GM12878 (cell line): Measurements from ENCODE around the gene ESYT3. TPM values are rescaled to one million over a fixed set of nuclear protein-coding genes. Genes with fewer than 3 reads are reported as not detected.

Source experiments
- ATAC-seq: fragments of 200-7000 bp; cut with Tn5 transposase; 3 replicates; pipeline ENCODE4 v1.9.1; 2020; ENCODE audit warnings: mild to moderate bottlenecking, moderate library complexity
- BruUV-seq: library from RNA; stranded (reverse); fragments of 400-500 nt; replicated peaks from 2 replicates; lab custom pipeline; 2021; lab: Mats Ljungman, UMichigan
- CTCF ChIA-PET: fragments of 300-600 bp; sonication (Branson Sonifier 250); formaldehyde crosslinking; extraction: SDS; loops from one replicate; lab custom pipeline; 2021; ENCODE audit warnings: inconsistent platforms; lab: Yijun Ruan, JAX
- POLR2A ChIA-PET: fragments of 350-600 bp; formaldehyde crosslinking; extraction: SDS; loops from one replicate; lab custom pipeline; 2021; ENCODE audit warnings: inconsistent platforms; lab: Charles Lee
- RAD21 ChIA-PET: fragments of 300-600 bp; sonication (Branson Sonifier 250); formaldehyde crosslinking; loops from one replicate; lab custom pipeline; 2023; ENCODE audit warnings: antibody characterized with exemption; ENCODE audit not compliant: unreplicated experiment; lab: Charles Lee
- SMC1A ChIA-PET: fragments of 300-600 bp; sonication (Branson Sonifier 250); formaldehyde crosslinking; loops from one replicate; lab custom pipeline; 2023; ENCODE audit not compliant: unreplicated experiment, uncharacterized antibody; lab: Charles Lee
- DNase-seq: peaks from one replicate; pipeline ENCODE4 v3.0.0-alpha.2; 2011; ENCODE audit warnings: low read depth, low spot score
- FAIRE-seq: peaks from 3 replicates; lab custom pipeline; 2011; peaks lifted over from hg19 to GRCh38; lab: Jason Lieb, UNC
- H2AFZ ChIP-seq: 2 replicates; pipeline ENCODE4 v1.6.0; 2011; ENCODE audit warnings: low read depth, low read length, control low read depth; ENCODE audit not compliant: control insufficient read depth
- H3K27ac ChIP-seq: 2 replicates; pipeline ENCODE4 v1.5.1; 2011; ENCODE audit warnings: control low read depth; ENCODE audit not compliant: control insufficient read depth, insufficient read depth
- H3K27me3 ChIP-seq, 2 experiments: replicated peaks in 1 of 2; 2 replicates each; pipeline versions ENCODE4 v1.6.0 to v1.6.1; 2011; ENCODE audit warnings: low read length in 1 of 2; ENCODE audit not compliant: control insufficient read depth in 2 of 2, insufficient read depth in 2 of 2
- H3K36me3 ChIP-seq, 2 experiments: 2 replicates each; pipeline ENCODE4 v1.5.1; 2011; ENCODE audit warnings: low read length in 1 of 2; ENCODE audit not compliant: control insufficient read depth in 2 of 2, insufficient read depth in 2 of 2
- H3K4me1 ChIP-seq: 2 replicates; pipeline ENCODE4 v1.6.1; 2011; ENCODE audit warnings: mild to moderate bottlenecking, low read length, moderate library complexity, mixed read lengths; ENCODE audit not compliant: control insufficient read depth, insufficient read depth
- H3K4me2 ChIP-seq: 2 replicates; pipeline ENCODE4 v1.6.0; 2011; ENCODE audit warnings: control low read depth; ENCODE audit not compliant: control insufficient read depth, insufficient read depth
- H3K4me3 ChIP-seq: fragments of 200-600 bp; sonication (generic); 2 replicates; pipeline ENCODE4 v1.5.1; 2016
- H3K79me2 ChIP-seq: 2 replicates; pipeline ENCODE4 v1.6.0; 2011; ENCODE audit warnings: low read length; ENCODE audit not compliant: control insufficient read depth, insufficient read depth
- H3K9ac ChIP-seq: 2 replicates; pipeline ENCODE4 v1.8.0; 2011; ENCODE audit warnings: low read length, control low read depth, mixed read lengths; ENCODE audit not compliant: control insufficient read depth, insufficient read depth
- H3K9me3 ChIP-seq: replicated peaks from 3 replicates; pipeline ENCODE4 v1.5.1; 2011; ENCODE audit warnings: mild to moderate bottlenecking, low read length; ENCODE audit not compliant: control insufficient read depth, insufficient read depth
- H4K20me1 ChIP-seq: 2 replicates; pipeline ENCODE4 v1.6.0; 2011; ENCODE audit not compliant: control insufficient read depth, insufficient read depth
- IKZF2 ChIP-seq, 2 experiments: fragments of 450-650 bp; IDR thresholded peaks; 2 replicates each; pipeline ENCODE4 v1.6.1; 2017; ENCODE audit warnings: mild to moderate bottlenecking in 2 of 2, moderate library complexity in 2 of 2
- PAX8 ChIP-seq: fragments of 450-650 bp; IDR thresholded peaks from 2 replicates; pipeline ENCODE4 v1.6.1; 2017; ENCODE audit warnings: mild to moderate bottlenecking, moderate library complexity
- POU2F2 ChIP-seq: IDR thresholded peaks from 3 replicates; pipeline ENCODE4 v1.6.1; 2011; ENCODE audit warnings: low read depth, mild to moderate bottlenecking, low read length, borderline replicate concordance
- RELA ChIP-seq: fragments of 450-650 bp; IDR thresholded peaks from 2 replicates; pipeline ENCODE4 v1.8.0; 2014; ENCODE audit warnings: borderline replicate concordance; ENCODE audit not compliant: partially characterized antibody
- SREBF2 ChIP-seq: IDR thresholded peaks from 2 replicates; pipeline ENCODE4 v1.6.1; 2012; ENCODE audit warnings: mild to moderate bottlenecking, low read length
- TAF1 ChIP-seq: IDR thresholded peaks from 2 replicates; pipeline ENCODE4 v1.6.1; 2011; ENCODE audit warnings: mild to moderate bottlenecking, low read depth, low read length, borderline replicate concordance
- WRNIP1 ChIP-seq: IDR thresholded peaks from 2 replicates; pipeline ENCODE4 v1.6.1; 2011; ENCODE audit warnings: low read depth, low read length, improper control_type of control experiment, borderline replicate concordance
- ZNF592 ChIP-seq: fragments of 450-650 bp; IDR thresholded peaks from 2 replicates; pipeline ENCODE4 v1.6.1; 2017; ENCODE audit warnings: mild to moderate bottlenecking, moderate library complexity
- WGBS: methylation state at CpG from one replicate; pipeline ENCODE4 v1.1.6; 2016; ENCODE audit warnings: low lambda C conversion rate; ENCODE audit not compliant: insufficient replicate concordance, insufficient coverage; ENCODE audit errors: missing lambda C conversion rate; 5-methylcytosine and 5-hydroxymethylcytosine counted together
- in situ Hi-C: fragments of 300-500 bp; cut with MboI; formaldehyde crosslinking; loops from 9 replicates; pipeline ENCODE4 v1.14.3; 2018; ENCODE audit warnings: mixed read lengths
- intact Hi-C: fragments of 100-400 bp; cut with micrococcal nuclease; formaldehyde crosslinking; loops from one replicate; pipeline ENCODE4 v1.14.2; 2022; ENCODE audit not compliant: unreplicated experiment
- polyA plus RNA-seq, 11 experiments: library from polyadenylated mRNA; depleted of rRNA in 4 of 11; unstranded in 6 of 11; stranded (reverse) in 5 of 11; fragments of >200 nt; fragmentation: Nextera tagmentation in 4 of 11; fragmentation: Illumina TruSeq in 1 of 11; extraction: Ambion mirVana in 4 of 11; extraction: Trizol in 1 of 11; gene quantifications; 1 replicate in 1 of 11; 2 replicates in 10 of 11; pipeline versions ENCODE4 v1.2.1 to v1.2.3, GENCODE V29; 2011 to 2016; ENCODE audit warnings: inconsistent platforms in 2 of 11, missing spikeins in 2 of 11, low read depth in 1 of 11
- total RNA-seq, 4 experiments: library from RNA; depleted of rRNA in 3 of 4; stranded (reverse); fragments of >200 nt in 3 of 4; fragmentation: Illumina TruSeq in 1 of 4; extraction: Trizol in 1 of 4; gene quantifications; 2 replicates each; pipeline versions ENCODE4 v1.2.1 to v1.2.3, GENCODE V29; 2013 to 2021
- TF ChIP-seq, protein P1 (sequence below): fragments of 450-650 bp; IDR thresholded peaks from 2 replicates; pipeline ENCODE4 v1.6.1; 2016; ENCODE audit warnings: mild to moderate bottlenecking
- TF ChIP-seq, protein P2 (sequence below): IDR thresholded peaks from 2 replicates; pipeline ENCODE4 v1.6.1; 2011; ENCODE audit warnings: borderline replicate concordance, low read depth, mild to moderate bottlenecking, moderate library complexity, low read length; ENCODE audit not compliant: insufficient read depth, poor library complexity, severe bottlenecking

The ESYT3 gene
- total and polyA plus RNA-seq, 10 of the 15 experiments (the other 5 are each of a cell fraction or from before 2014, with no cell fraction given): not detected

GRCh38 chr3:138439646-138440045 is 5.2 kb downstream of the ESYT3 start:
- H3K4me2 ChIP-seq: no peak overlapping the region
- ChIA-PET RAD21 (no interaction called here), POLR2A (no interaction called here), SMC1A (no interaction called here), CTCF (no interaction called here)
- FAIRE-seq (no peak), DNase-seq (no peak), ATAC-seq (no peak)
- no peak overlapping the region for H2AFZ ChIP-seq
- no peaks in the 10 kb centered on the region for H4K20me1 ChIP-seq
- no peaks in the 10 kb centered on the region for H3K4me1 ChIP-seq
- no peaks in the 10 kb centered on the region for H3K36me3 ChIP-seq
- no peak for TF ChIP-seq POU2F2
- TF ChIP-seq PAX8: no peak
- no peak for TF ChIP-seq IKZF2 (IDR thresholded peaks at IDR 0.05)
- TF ChIP-seq, protein P1, sequence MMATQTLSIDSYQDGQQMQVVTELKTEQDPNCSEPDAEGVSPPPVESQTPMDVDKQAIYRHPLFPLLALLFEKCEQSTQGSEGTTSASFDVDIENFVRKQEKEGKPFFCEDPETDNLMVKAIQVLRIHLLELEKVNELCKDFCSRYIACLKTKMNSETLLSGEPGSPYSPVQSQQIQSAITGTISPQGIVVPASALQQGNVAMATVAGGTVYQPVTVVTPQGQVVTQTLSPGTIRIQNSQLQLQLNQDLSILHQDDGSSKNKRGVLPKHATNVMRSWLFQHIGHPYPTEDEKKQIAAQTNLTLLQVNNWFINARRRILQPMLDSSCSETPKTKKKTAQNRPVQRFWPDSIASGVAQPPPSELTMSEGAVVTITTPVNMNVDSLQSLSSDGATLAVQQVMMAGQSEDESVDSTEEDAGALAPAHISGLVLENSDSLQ: no peak
- peaks cover 5 to 8% of the 10 kb centered on the region in 2 experiments; a peak in 3 of 4 replicates for H3K27me3 ChIP-seq
- intact Hi-C loops: no loop called here
- WGBS: 23% methylated on average over 4 of the region's 4 CpGs
- no peaks in the 10 kb centered on the region for H3K9me3 ChIP-seq
- BruUV-seq: no TSS peak
- H3K9ac ChIP-seq: no peak overlapping the region
- in situ Hi-C loops: no loop called here
- H3K4me3 ChIP-seq: no peak overlapping the region
- H3K27ac ChIP-seq: no peak overlapping the region
- no peaks in the 10 kb centered on the region for H3K79me2 ChIP-seq

GRCh38 chr3:138440121-138440521 is 5.7 kb downstream of the ESYT3 start:
- ATAC-seq (no peak), DNase-seq (no peak), FAIRE-seq (no peak)
- intact Hi-C loops: no loop called here
- no peak overlapping the region for H2AFZ ChIP-seq
- BruUV-seq: no TSS peak
- ChIA-PET POLR2A (no interaction called here), RAD21 (no interaction called here), CTCF (no interaction called here), SMC1A (no interaction called here)
- H3K9ac ChIP-seq: no peak overlapping the region
- H3K4me1 ChIP-seq: no peaks in the 10 kb centered on the region
- 50% methylated on average over 7 of the region's 7 CpGs for WGBS
- peaks cover 2 to 7% of the 10 kb centered on the region in 2 experiments for H3K27me3 ChIP-seq
- H3K27ac ChIP-seq: no peak overlapping the region
- H3K9me3 ChIP-seq: no peaks in the 10 kb centered on the region
- H4K20me1 ChIP-seq: no peaks in the 10 kb centered on the region
- H3K36me3 ChIP-seq: no peaks in the 10 kb centered on the region
- H3K79me2 ChIP-seq: no peaks in the 10 kb centered on the region
- H3K4me3 ChIP-seq: no peak overlapping the region
- in situ Hi-C loops: no loop called here
- no peak overlapping the region for H3K4me2 ChIP-seq
- TF ChIP-seq, protein P2, sequence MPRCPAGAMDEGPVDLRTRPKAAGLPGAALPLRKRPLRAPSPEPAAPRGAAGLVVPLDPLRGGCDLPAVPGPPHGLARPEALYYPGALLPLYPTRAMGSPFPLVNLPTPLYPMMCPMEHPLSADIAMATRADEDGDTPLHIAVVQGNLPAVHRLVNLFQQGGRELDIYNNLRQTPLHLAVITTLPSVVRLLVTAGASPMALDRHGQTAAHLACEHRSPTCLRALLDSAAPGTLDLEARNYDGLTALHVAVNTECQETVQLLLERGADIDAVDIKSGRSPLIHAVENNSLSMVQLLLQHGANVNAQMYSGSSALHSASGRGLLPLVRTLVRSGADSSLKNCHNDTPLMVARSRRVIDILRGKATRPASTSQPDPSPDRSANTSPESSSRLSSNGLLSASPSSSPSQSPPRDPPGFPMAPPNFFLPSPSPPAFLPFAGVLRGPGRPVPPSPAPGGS: no peak
- no peak for TF ChIP-seq WRNIP1
- no peak for TF ChIP-seq SREBF2
- no peak for TF ChIP-seq TAF1
- no peak for TF ChIP-seq RELA
- no peak for TF ChIP-seq ZNF592
